Germinal center (tissue), 1 donor: ENCODE measurements around the gene KLHL33.

Experiments
- DNase-seq: peaks from one replicate; pipeline ENCODE4 v3.0.0; 2012; ENCODE audit warnings: mixed read lengths, low spot score

The KLHL33 gene

GRCh38 chr14:20412876-20413743 lies 22.9 kb downstream of the KLHL33 start, which contains the start of gene TEP1:
Gene TEP1, minus strand, starts transcription at chr14:20413501. Its CDS starts 5,062 bp downstream, at chr14:20408439.
- DNase-seq = peak; percentile 75

GRCh38 chr14:20412411-20412810 lies 23.6 kb downstream of the KLHL33 start:
- peak; percentile 54 for DNase-seq

- DNase-seq = no peak
These were observed 26.7 kb downstream of the KLHL33 start for GRCh38 chr14:20409226-20409625.

GRCh38 chr14:20403521-20403920 lies 32.4 kb downstream of the KLHL33 start:
- DNase-seq = no peak

- DNase-seq = no peak
These were observed 34.9 kb downstream of the KLHL33 start for GRCh38 chr14:20400965-20401593.

GRCh38 chr14:20400589-20400964 lies 35.4 kb downstream of the KLHL33 start:
- no peak for DNase-seq

- no peak for DNase-seq
These were observed 38.5 kb downstream of the KLHL33 start for GRCh38 chr14:20397511-20397910.

GRCh38 chr14:20391505-20391904 lies 44.5 kb downstream of the KLHL33 start:
- no peak for DNase-seq

- no peak for DNase-seq
These were observed 47.8 kb downstream of the KLHL33 start for GRCh38 chr14:20388159-20388558.

- DNase-seq = peak; percentile 26
These were observed 48.4 kb downstream of the KLHL33 start for GRCh38 chr14:20387576-20387975.

- no peak for DNase-seq
These were observed 49.6 kb downstream of the KLHL33 start for GRCh38 chr14:20386276-20386855.

- no peak for DNase-seq
These were observed 51.1 kb downstream of the KLHL33 start for GRCh38 chr14:20384886-20385285.

- DNase-seq = no peak
These were observed 51.6 kb downstream of the KLHL33 start for GRCh38 chr14:20384321-20384720.

- no peak for DNase-seq
These were observed 52.3 kb downstream of the KLHL33 start for GRCh38 chr14:20383636-20384035.

GRCh38 chr14:20383032-20383431 lies 52.9 kb downstream of the KLHL33 start:
- DNase-seq = no peak

GRCh38 chr14:20382526-20382925 lies 53.4 kb downstream of the KLHL33 start:
- DNase-seq = no peak

- DNase-seq = no peak
These were observed 54.6 kb downstream of the KLHL33 start for GRCh38 chr14:20381341-20381740.

GRCh38 chr14:20380681-20381080 lies 55.3 kb downstream of the KLHL33 start:
- no peak for DNase-seq

GRCh38 chr14:20379743-20380142 lies 56.2 kb downstream of the KLHL33 start:
- DNase-seq = no peak

GRCh38 chr14:20377171-20377570 lies 58.8 kb downstream of the KLHL33 start:
- no peak for DNase-seq

- no peak for DNase-seq
These were observed 59.8 kb downstream of the KLHL33 start for GRCh38 chr14:20376071-20376588.
